HEK293 (cell line): ENCODE measurements around the gene FILIP1L.

Experiments used
- BCL11A ChIP-seq: fragments of 450-650 bp; formaldehyde crosslinking; IDR thresholded peaks from 2 replicates; pipeline ENCODE4 v1.5.1; 2016; ENCODE audit warnings: low read depth, missing biosample characterization, missing genetic modification characterization
- CTCF ChIP-seq: fragments of 450-650 bp; formaldehyde crosslinking; IDR thresholded peaks from 2 replicates; pipeline ENCODE4 v1.5.1; 2016; ENCODE audit warnings: missing biosample characterization, missing genetic modification characterization
- GLI2 ChIP-seq: fragments of 450-650 bp; formaldehyde crosslinking; IDR thresholded peaks from 2 replicates; pipeline ENCODE4; 2017; ENCODE audit warnings: missing biosample characterization, missing genetic modification characterization, low read depth, borderline replicate concordance
- KLF1 ChIP-seq: fragments of 450-650 bp; formaldehyde crosslinking; IDR thresholded peaks from 2 replicates; pipeline ENCODE4 v1.5.1; 2016; ENCODE audit warnings: missing biosample characterization, missing genetic modification characterization
- KLF16 ChIP-seq: fragments of 450-650 bp; formaldehyde crosslinking; IDR thresholded peaks from 2 replicates; pipeline ENCODE4 v1.5.1; 2017; ENCODE audit warnings: missing biosample characterization, missing genetic modification characterization
- KLF7 ChIP-seq: fragments of 450-650 bp; formaldehyde crosslinking; IDR thresholded peaks from 2 replicates; pipeline ENCODE4 v1.5.1; 2016; ENCODE audit warnings: missing biosample characterization, missing genetic modification characterization, borderline replicate concordance
- ZNF184 ChIP-seq: fragments of 450-650 bp; IDR thresholded peaks from 2 replicates; pipeline ENCODE4 v1.5.1; 2018; ENCODE audit warnings: missing biosample characterization, mild to moderate bottlenecking, missing genetic modification characterization
- ZNF274 ChIP-seq, 2 experiments: fragments of 200-500 bp in 1 of 2; fragments of 450-650 bp in 1 of 2; sonication (Bioruptor generic) in 1 of 2; formaldehyde crosslinking in 1 of 2; IDR thresholded peaks; 2 replicates each; pipeline versions ENCODE4 v1.5.1 to v1.6.1; 2014 to 2016; ENCODE audit warnings: borderline replicate concordance in 1 of 2, inconsistent platforms in 1 of 2, low read length in 1 of 2, missing biosample characterization in 1 of 2, missing genetic modification characterization in 1 of 2
- ZNF585B ChIP-seq: fragments of 450-650 bp; formaldehyde crosslinking; IDR thresholded peaks from 2 replicates; pipeline ENCODE4 v1.5.1; 2016; ENCODE audit warnings: missing biosample characterization, missing genetic modification characterization
- ZNF639 ChIP-seq: fragments of 450-650 bp; formaldehyde crosslinking; IDR thresholded peaks from 2 replicates; pipeline ENCODE4 v1.5.1; 2016; ENCODE audit warnings: missing biosample characterization, missing genetic modification characterization
- ZNF76 ChIP-seq: fragments of 450-650 bp; formaldehyde crosslinking; IDR thresholded peaks from 2 replicates; pipeline ENCODE4; 2016; ENCODE audit warnings: low read depth, missing biosample characterization, missing genetic modification characterization, borderline replicate concordance
- ZNF768 ChIP-seq: fragments of 450-650 bp; formaldehyde crosslinking; IDR thresholded peaks from 2 replicates; pipeline ENCODE4 v1.5.1; 2018; ENCODE audit warnings: missing biosample characterization, mild to moderate bottlenecking, missing genetic modification characterization
- TF ChIP-seq, protein P1 (sequence below): fragments of 450-650 bp; formaldehyde crosslinking; IDR thresholded peaks from 2 replicates; pipeline ENCODE4 v1.5.1; 2017; ENCODE audit warnings: missing biosample characterization, missing genetic modification characterization

- TF ChIP-seq CTCF: no peak
- TF ChIP-seq ZNF585B (tag by site-specific recombination): no peak
- no peak for TF ChIP-seq ZNF639 (tag by site-specific recombination)
- TF ChIP-seq KLF16 (tag by site-specific recombination): no peak
- TF ChIP-seq KLF1: no peak
- TF ChIP-seq KLF7 (tag by site-specific recombination): no peak
- TF ChIP-seq ZNF768: no peak
- TF ChIP-seq BCL11A (tag by site-specific recombination): no peak
- no peak for TF ChIP-seq ZNF274 (IDR thresholded peaks at IDR 0.05; ENCODE audit: low read length)
- TF ChIP-seq ZNF274 (tag by site-specific recombination; IDR thresholded peaks at IDR 0.05; ENCODE audit: borderline replicate concordance): no peak
- TF ChIP-seq ZNF76 (tag by site-specific recombination): no peak
- TF ChIP-seq GLI2 (tag by site-specific recombination): no peak
- TF ChIP-seq, protein P1, sequence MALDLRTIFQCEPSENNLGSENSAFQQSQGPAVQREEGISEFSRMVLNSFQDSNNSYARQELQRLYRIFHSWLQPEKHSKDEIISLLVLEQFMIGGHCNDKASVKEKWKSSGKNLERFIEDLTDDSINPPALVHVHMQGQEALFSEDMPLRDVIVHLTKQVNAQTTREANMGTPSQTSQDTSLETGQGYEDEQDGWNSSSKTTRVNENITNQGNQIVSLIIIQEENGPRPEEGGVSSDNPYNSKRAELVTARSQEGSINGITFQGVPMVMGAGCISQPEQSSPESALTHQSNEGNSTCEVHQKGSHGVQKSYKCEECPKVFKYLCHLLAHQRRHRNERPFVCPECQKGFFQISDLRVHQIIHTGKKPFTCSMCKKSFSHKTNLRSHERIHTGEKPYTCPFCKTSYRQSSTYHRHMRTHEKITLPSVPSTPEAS (tag by site-specific recombination): no peak
- TF ChIP-seq ZNF184 (tag by site-specific recombination): no peak
Measured at GRCh38 chr3:99862208-99862607, 252.1 kb downstream of the FILIP1L start.
